SK-N-SH treated with all-trans-retinoic acid at 6 μM for 48 hours (cell line): ENCODE data around the gene ZNF143.

ENCODE experiments used
- ARNTL ChIP-seq: fragments of 450-650 bp; formaldehyde crosslinking; IDR thresholded peaks from 2 replicates; pipeline ENCODE4 v1.5.0; 2020; ENCODE audit warnings: low read depth, mild to moderate bottlenecking, moderate library complexity, borderline replicate concordance
- CREB5 ChIP-seq: fragments of 250-450 bp; sonication (Bioruptor Pico); IDR thresholded peaks from 2 replicates; pipeline ENCODE4 v1.5.1; 2020; ENCODE audit warnings: low read depth, mild to moderate bottlenecking, moderate library complexity
- CSDC2 ChIP-seq: fragments of 250-450 bp; sonication (Bioruptor Pico); IDR thresholded peaks from 2 replicates; pipeline ENCODE4 v1.5.0; 2020; ENCODE audit warnings: mild to moderate bottlenecking, moderate library complexity
- ISL1 ChIP-seq: fragments of 250-450 bp; sonication (Bioruptor Pico); IDR thresholded peaks from 2 replicates; pipeline ENCODE4 v2.1.2; 2022; ENCODE audit warnings: mild to moderate bottlenecking, moderate library complexity
- PATZ1 ChIP-seq: fragments of 250-450 bp; sonication (Bioruptor Pico); IDR thresholded peaks from 2 replicates; pipeline ENCODE4 v1.8.0; 2020; ENCODE audit warnings: mild to moderate bottlenecking, moderate library complexity, borderline replicate concordance
- PPARA ChIP-seq: fragments of 250-450 bp; sonication (Bioruptor Pico); IDR thresholded peaks from 2 replicates; pipeline ENCODE4 v1.5.0; 2020; ENCODE audit warnings: mild to moderate bottlenecking, borderline replicate concordance
- TOX ChIP-seq: fragments of 250-450 bp; sonication (Bioruptor Pico); IDR thresholded peaks from 2 replicates; pipeline ENCODE4 v1.8.0; 2021; ENCODE audit warnings: mild to moderate bottlenecking, moderate library complexity, borderline replicate concordance
- ZFP30 ChIP-seq: fragments of 450-650 bp; formaldehyde crosslinking; IDR thresholded peaks from 2 replicates; pipeline ENCODE4 v1.5.0; 2022; ENCODE audit warnings: mild to moderate bottlenecking, moderate library complexity
- ZNF8 ChIP-seq: fragments of 450-650 bp; formaldehyde crosslinking; IDR thresholded peaks from 2 replicates; pipeline ENCODE4 v1.5.0; 2020; ENCODE audit warnings: mild to moderate bottlenecking, moderate library complexity

GRCh38 chr11:9573775-9574621 lies 113.2 kb downstream of the ZNF143 start:
- TF ChIP-seq ZNF8 (CRISPR knock-in tag) (no peak), ISL1 (no peak), PATZ1 (no peak), TOX (CRISPR knock-in tag) (no peak), ZFP30 (CRISPR knock-in tag) (no peak), CREB5 (CRISPR knock-in tag) (no peak), PPARA (CRISPR knock-in tag) (no peak), CSDC2 (no peak), ARNTL (no peak)
